ENCODE data around the gene CD46.
"Not testable (repeated sequence)": the region's sequence is repeated elsewhere in the genome, so short reads cannot be mapped to it uniquely, and the experiment has no call there.

CD46 gene

GRCh38 chr1:207755846-207756693 is 4.2 kb downstream of the CD46 start:
- ChIA-PET POLR2A (no interaction called here), CTCF (interaction anchor here (0.6 kb wide), 1 partner anchor 226 kb away, joined by 3 read pairs; no protein-coding TSS in a partner anchor)
- TF ChIP-seq FOXM1 (IDR thresholded peaks at IDR 0.05; ENCODE audit: borderline replicate concordance) (no peak), TARDBP (IDR thresholded peaks at IDR 0.05) (no peak), NFRKB (IDR thresholded peaks at IDR 0.05) (no peak), FOXK2 (IDR thresholded peaks at IDR 0.05) (no peak), ZNF384 (IDR thresholded peaks at IDR 0.05) (no peak), SUZ12 (IDR thresholded peaks at IDR 0.05) (no peak), ELF4 (IDR thresholded peaks at IDR 0.05) (no peak), ARNT (IDR thresholded peaks at IDR 0.05) (no peak), LEF1 (IDR thresholded peaks at IDR 0.05; ENCODE audit: borderline replicate concordance) (no peak), HDGF (IDR thresholded peaks at IDR 0.05; ENCODE audit: borderline replicate concordance) (no peak), SP1 (IDR thresholded peaks at IDR 0.05) (no peak), L3MBTL2 (conservative IDR thresholded peaks at IDR 0.05) (no peak), FOXA1 (IDR thresholded peaks at IDR 0.05) (no peak), BHLHE40 (IDR thresholded peaks at IDR 0.05; ENCODE audit: borderline replicate concordance) (no peak), CTBP1 (IDR thresholded peaks at IDR 0.05; ENCODE audit: borderline replicate concordance) (no peak)
- TF ChIP-seq, protein P1, sequence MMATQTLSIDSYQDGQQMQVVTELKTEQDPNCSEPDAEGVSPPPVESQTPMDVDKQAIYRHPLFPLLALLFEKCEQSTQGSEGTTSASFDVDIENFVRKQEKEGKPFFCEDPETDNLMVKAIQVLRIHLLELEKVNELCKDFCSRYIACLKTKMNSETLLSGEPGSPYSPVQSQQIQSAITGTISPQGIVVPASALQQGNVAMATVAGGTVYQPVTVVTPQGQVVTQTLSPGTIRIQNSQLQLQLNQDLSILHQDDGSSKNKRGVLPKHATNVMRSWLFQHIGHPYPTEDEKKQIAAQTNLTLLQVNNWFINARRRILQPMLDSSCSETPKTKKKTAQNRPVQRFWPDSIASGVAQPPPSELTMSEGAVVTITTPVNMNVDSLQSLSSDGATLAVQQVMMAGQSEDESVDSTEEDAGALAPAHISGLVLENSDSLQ (IDR thresholded peaks at IDR 0.05) = no peak
- no peak for DNase-seq (ENCODE audit: extremely low spot score)

DNA sequence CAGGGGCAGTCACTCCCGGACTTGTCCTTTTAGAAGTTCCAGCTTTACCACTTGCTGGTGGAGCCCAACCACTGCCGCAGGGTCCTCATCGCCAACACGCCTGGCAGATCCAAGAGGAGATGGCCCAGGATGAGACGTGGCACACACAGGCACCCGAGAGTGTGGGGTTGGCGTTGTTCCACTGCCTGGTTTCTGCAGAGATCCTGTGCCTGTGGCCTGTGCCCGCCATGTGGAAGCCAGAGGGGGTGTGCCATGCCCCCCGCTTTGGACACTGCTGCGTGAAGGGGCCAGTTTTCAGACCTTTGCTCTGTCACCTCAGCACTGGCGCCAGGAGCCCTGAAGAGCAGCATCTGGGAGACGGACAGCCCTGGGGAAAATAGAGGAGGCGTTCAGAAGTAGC is 10.8 kb downstream of the CD46 start:
- no peak for TF ChIP-seq ELF4 (IDR thresholded peaks at IDR 0.05)
- TF ChIP-seq LEF1 (IDR thresholded peaks at IDR 0.05; ENCODE audit: borderline replicate concordance) = no peak
- TF ChIP-seq HDGF (IDR thresholded peaks at IDR 0.05; ENCODE audit: borderline replicate concordance) = no peak
- no peak for TF ChIP-seq FOXA1 (IDR thresholded peaks at IDR 0.05)
- POLR2A ChIA-PET = no interaction called here
- CTCF ChIA-PET = no interaction called here
- no peak for DNase-seq (ENCODE audit: extremely low spot score)

GRCh38 chr1:207763091-207763490 is 11.2 kb downstream of the CD46 start:
- TF ChIP-seq TARDBP (IDR thresholded peaks at IDR 0.05) = no peak
- TF ChIP-seq FOXK2 (IDR thresholded peaks at IDR 0.05) = no peak
- TF ChIP-seq HDGF (IDR thresholded peaks at IDR 0.05; ENCODE audit: borderline replicate concordance) = no peak
- TF ChIP-seq NFRKB (IDR thresholded peaks at IDR 0.05) = no peak
- TF ChIP-seq FOXM1 (IDR thresholded peaks at IDR 0.05; ENCODE audit: borderline replicate concordance) = no peak
- TF ChIP-seq ARNT (IDR thresholded peaks at IDR 0.05) = no peak
- no peak for TF ChIP-seq ZNF384 (IDR thresholded peaks at IDR 0.05)
- TF ChIP-seq FOXA1 (IDR thresholded peaks at IDR 0.05) = no peak
- TF ChIP-seq CTBP1 (IDR thresholded peaks at IDR 0.05; ENCODE audit: borderline replicate concordance) = no peak
- no peak for TF ChIP-seq ELF4 (IDR thresholded peaks at IDR 0.05)
- TF ChIP-seq L3MBTL2 (conservative IDR thresholded peaks at IDR 0.05) = no peak
- no peak for TF ChIP-seq SP1 (IDR thresholded peaks at IDR 0.05)
- no peak for TF ChIP-seq LEF1 (IDR thresholded peaks at IDR 0.05; ENCODE audit: borderline replicate concordance)
- ChIA-PET CTCF (interaction anchor here (0.6 kb wide), 1 partner anchor 73 kb away, joined by 3 read pairs; no protein-coding TSS in a partner anchor), POLR2A (no interaction called here)
- no peak for DNase-seq (ENCODE audit: extremely low spot score)

- CTCF ChIA-PET = interaction anchor here (0.6 kb wide), 1 partner anchor 72 kb away, joined by 3 read pairs; no protein-coding TSS in a partner anchor
- DNase-seq (ENCODE audit: extremely low spot score) = no peak
- POLR2A ChIA-PET = no interaction called here
- TF ChIP-seq LEF1 (IDR thresholded peaks at IDR 0.05; ENCODE audit: borderline replicate concordance) (no peak), SP1 (IDR thresholded peaks at IDR 0.05) (no peak), CTBP1 (IDR thresholded peaks at IDR 0.05; ENCODE audit: borderline replicate concordance) (no peak), HDGF (IDR thresholded peaks at IDR 0.05; ENCODE audit: borderline replicate concordance) (no peak), ZNF384 (IDR thresholded peaks at IDR 0.05) (no peak), TARDBP (IDR thresholded peaks at IDR 0.05) (no peak), SUZ12 (IDR thresholded peaks at IDR 0.05) (no peak), BHLHE40 (IDR thresholded peaks at IDR 0.05; ENCODE audit: borderline replicate concordance) (no peak), FOXA1 (IDR thresholded peaks at IDR 0.05) (no peak), NFRKB (IDR thresholded peaks at IDR 0.05) (no peak), ARNT (IDR thresholded peaks at IDR 0.05) (no peak), L3MBTL2 (conservative IDR thresholded peaks at IDR 0.05) (no peak), FOXM1 (IDR thresholded peaks at IDR 0.05; ENCODE audit: borderline replicate concordance) (no peak)
- TF ChIP-seq, protein P1 (IDR thresholded peaks at IDR 0.05) = no peak
These were observed 12.1 kb downstream of the CD46 start for GRCh38 chr1:207763972-207764371.

GRCh38 chr1:207766569-207766968 is 14.7 kb downstream of the CD46 start:
- no peak for DNase-seq (ENCODE audit: extremely low spot score)
- ChIA-PET CTCF (no interaction called here), POLR2A (no interaction called here)
- TF ChIP-seq L3MBTL2 (conservative IDR thresholded peaks at IDR 0.05) (no peak), HDGF (IDR thresholded peaks at IDR 0.05; ENCODE audit: borderline replicate concordance) (no peak), ELF4 (IDR thresholded peaks at IDR 0.05) (no peak), LEF1 (IDR thresholded peaks at IDR 0.05; ENCODE audit: borderline replicate concordance) (no peak), FOXA1 (IDR thresholded peaks at IDR 0.05) (no peak), CTBP1 (IDR thresholded peaks at IDR 0.05; ENCODE audit: borderline replicate concordance) (no peak), BHLHE40 (IDR thresholded peaks at IDR 0.05; ENCODE audit: borderline replicate concordance) (no peak), FOXK2 (IDR thresholded peaks at IDR 0.05) (no peak), FOXM1 (IDR thresholded peaks at IDR 0.05; ENCODE audit: borderline replicate concordance) (no peak), ARNT (IDR thresholded peaks at IDR 0.05) (no peak), TARDBP (IDR thresholded peaks at IDR 0.05) (no peak), SUZ12 (IDR thresholded peaks at IDR 0.05) (no peak), NFRKB (IDR thresholded peaks at IDR 0.05) (no peak), ZNF384 (IDR thresholded peaks at IDR 0.05) (no peak), SP1 (IDR thresholded peaks at IDR 0.05) (no peak)
- TF ChIP-seq, protein P1 (IDR thresholded peaks at IDR 0.05) = no peak

- CTCF ChIA-PET; POLR2A ChIA-PET; DNase-seq (ENCODE audit: extremely low spot score): not testable (repeated sequence)
These were observed 18.7 kb downstream of the CD46 start for GRCh38 chr1:207770514-207770913.

GRCh38 chr1:207776045-207776444 is 24.2 kb downstream of the CD46 start:
- DNase-seq (ENCODE audit: extremely low spot score); POLR2A ChIA-PET; CTCF ChIA-PET: not testable (repeated sequence)

- POLR2A ChIA-PET; DNase-seq (ENCODE audit: extremely low spot score); CTCF ChIA-PET: not testable (repeated sequence)
These were observed 25.6 kb downstream of the CD46 start for GRCh38 chr1:207777412-207777811.

All from HEK293T (cell line).